Measurements from ENCODE around the gene COMT. TPM values are rescaled to one million over a fixed set of nuclear protein-coding genes. Genes with fewer than 3 reads are reported as not detected.

Gene COMT
- total RNA-seq, 2 donors from 2014 or later = 26.6 to 27.8 TPM

DNA sequence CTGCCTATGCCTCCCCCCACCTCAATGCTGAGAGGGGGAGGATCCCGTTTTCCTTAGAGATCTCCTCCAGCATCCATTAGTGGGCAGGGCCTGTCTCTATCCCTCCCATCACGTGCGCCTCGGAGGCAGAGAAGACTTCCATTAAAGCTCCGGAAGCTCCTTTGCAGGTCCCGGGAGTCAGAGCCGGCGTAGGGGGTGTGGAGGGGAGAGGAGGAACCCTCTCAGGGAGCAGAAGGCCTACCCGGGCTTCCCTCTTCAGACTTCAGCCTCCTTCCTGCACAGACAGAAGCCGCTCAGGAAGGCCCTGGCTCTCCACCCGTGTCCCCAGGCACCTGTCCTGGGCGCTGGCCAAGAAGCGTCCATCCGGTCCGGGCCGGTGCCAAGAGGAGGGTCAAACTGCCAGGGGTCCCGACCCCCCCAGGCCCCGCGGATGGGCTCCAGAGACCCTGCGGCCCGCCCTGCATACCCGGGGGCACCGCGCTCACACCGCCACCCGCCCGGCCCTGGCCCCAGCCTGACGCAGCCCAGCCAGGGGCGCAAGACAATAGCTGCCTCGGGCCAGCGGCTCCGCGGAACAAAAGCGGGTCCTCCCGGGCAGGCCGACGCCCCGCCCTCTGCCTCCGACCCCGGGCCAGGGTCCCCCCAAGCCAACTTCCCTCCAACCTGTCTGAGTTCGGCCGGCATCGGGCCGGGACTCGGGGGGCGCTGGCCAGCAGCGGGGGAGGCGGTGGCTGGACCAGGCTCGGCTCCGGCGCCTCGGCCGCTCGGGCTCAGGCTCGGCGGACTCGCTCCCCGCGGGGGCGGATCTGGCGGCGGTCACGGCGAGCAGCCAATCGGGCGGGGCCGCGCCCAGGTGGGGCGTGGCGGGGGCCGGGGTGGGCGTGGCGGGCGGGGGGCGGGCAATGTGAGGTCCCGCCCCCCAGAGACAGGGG is 45.1 kb downstream of the COMT start:
- peaks cover 6% of the 10 kb centered on the region for H3K4me1 ChIP-seq (ENCODE audit: control insufficient read depth, insufficient read depth, low read length)
- peaks cover 2% of the 10 kb centered on the region for H3K4me1 Mint-ChIP-seq
- WGBS, 2 experiments (ENCODE audit: insufficient coverage in 1 of 2, insufficient read length in 1 of 2) = 0 to 1% methylated on average over 10 to 61 of the region's 76 CpGs
- no peaks in the 10 kb centered on the region for H3K9me3 Mint-ChIP-seq
- H3K27ac Mint-ChIP-seq = no peak overlapping the region
- TF ChIP-seq, protein P1, sequence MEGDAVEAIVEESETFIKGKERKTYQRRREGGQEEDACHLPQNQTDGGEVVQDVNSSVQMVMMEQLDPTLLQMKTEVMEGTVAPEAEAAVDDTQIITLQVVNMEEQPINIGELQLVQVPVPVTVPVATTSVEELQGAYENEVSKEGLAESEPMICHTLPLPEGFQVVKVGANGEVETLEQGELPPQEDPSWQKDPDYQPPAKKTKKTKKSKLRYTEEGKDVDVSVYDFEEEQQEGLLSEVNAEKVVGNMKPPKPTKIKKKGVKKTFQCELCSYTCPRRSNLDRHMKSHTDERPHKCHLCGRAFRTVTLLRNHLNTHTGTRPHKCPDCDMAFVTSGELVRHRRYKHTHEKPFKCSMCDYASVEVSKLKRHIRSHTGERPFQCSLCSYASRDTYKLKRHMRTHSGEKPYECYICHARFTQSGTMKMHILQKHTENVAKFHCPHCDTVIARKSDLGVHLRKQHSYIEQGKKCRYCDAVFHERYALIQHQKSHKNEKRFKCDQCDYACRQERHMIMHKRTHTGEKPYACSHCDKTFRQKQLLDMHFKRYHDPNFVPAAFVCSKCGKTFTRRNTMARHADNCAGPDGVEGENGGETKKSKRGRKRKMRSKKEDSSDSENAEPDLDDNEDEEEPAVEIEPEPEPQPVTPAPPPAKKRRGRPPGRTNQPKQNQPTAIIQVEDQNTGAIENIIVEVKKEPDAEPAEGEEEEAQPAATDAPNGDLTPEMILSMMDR (conservative IDR thresholded peaks at IDR 0.05) = no peak
- no peaks in the 10 kb centered on the region for H3K36me3 Mint-ChIP-seq (ENCODE audit: low read depth)
- peak overlapping the region; percentile 81 for H3K9ac ChIP-seq (ENCODE audit: extremely low read depth, low read length, poor library complexity, severe bottlenecking)
- H3K36me3 ChIP-seq (ENCODE audit: control insufficient read depth, insufficient read depth, low read length) = no peaks in the 10 kb centered on the region
- H3K9me3 ChIP-seq (ENCODE audit: control insufficient read depth, low read length) = no peaks in the 10 kb centered on the region
- H3K4me3 ChIP-seq (ENCODE audit: low read length) = peak overlapping the region; percentile 91
- no peaks in the 10 kb centered on the region for H3K27me3 Mint-ChIP-seq (ENCODE audit: insufficient read depth)
- peak; percentile 93 for DNase-seq
- H3K4me3 Mint-ChIP-seq = peak overlapping the region; percentile 67
- H3K27me3 ChIP-seq (ENCODE audit: control insufficient read depth, insufficient read depth, low read length, poor library complexity, severe bottlenecking) = no peaks in the 10 kb centered on the region
- peak overlapping the region; percentile 90 for H3K27ac ChIP-seq (ENCODE audit: low read depth, low read length)

DNA sequence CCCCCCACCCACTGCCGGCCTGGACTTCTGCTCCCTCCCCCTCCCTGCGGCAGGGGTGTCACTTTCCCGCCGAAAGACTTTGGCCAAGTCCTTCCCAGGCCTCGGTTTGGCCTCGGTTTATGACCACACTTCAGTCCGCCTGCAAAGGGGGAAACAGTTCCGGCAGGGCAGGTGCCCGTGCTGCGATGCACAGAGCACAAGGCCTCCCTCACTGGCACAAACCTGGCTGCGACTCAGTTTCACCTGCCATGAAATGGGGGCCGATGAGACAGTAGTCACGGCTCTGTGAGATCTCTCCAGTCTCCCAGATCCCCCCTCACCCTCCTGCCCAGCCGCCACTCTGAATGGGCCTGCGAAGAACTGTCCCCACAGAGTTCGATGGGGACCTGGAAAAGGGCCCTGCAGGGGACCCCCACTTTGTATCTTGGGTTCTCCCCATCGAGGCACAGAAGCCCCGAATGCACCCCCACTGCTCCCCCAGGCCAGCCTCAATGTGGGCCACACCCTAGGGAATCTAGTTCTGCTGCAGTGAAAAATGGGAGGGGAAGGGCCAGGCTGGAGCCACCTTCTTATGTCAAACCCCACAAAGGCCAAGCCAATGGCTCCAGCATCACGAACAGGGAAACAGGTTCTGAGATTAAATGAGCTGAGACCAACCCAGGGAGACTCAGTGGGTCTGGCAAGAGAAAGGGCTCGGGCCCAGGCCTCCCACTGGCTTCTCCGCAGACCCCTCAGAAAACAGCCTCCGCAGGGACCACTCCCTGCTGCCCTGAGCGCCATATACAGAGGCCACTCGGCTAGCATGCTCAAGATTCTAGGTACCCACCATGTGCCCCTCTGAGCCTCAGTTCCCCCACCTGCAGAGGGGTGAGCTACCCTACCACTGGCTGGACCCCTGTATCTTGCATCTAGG is 46.1 kb downstream of the COMT start:
- no peak overlapping the region for H3K9ac ChIP-seq (ENCODE audit: extremely low read depth, low read length, poor library complexity, severe bottlenecking)
- peaks cover 2% of the 10 kb centered on the region for H3K4me1 Mint-ChIP-seq

DNA sequence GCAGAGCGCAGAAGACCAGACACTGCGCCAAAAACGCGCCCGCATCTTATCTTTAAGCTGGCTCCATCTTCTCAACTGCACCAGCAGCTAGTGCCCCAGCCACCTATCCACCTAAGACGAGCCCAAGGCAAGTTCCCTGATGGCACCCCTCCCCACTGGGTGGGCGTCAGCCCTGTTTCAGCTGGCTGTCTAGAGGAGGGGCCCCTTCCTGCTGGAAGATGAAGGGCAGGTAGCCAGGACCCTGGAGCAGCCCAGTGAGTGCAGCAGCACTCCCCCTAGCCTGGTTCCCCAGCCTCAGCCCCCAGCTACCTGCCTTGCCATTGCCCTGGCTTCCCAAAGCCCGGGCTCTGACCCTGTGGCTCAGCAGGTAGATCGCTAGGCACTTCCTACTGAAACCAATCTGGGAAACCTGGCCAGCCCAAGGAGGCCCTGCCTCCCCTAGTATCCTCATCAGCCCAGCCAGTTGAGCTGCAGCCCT is 46.8 kb downstream of the COMT start:
- peaks cover 2% of the 10 kb centered on the region for H3K4me1 Mint-ChIP-seq
- DNase-seq = no peak
- peaks cover 6% of the 10 kb centered on the region for H3K4me1 ChIP-seq (ENCODE audit: control insufficient read depth, insufficient read depth, low read length)
- no peaks in the 10 kb centered on the region for H3K27me3 ChIP-seq (ENCODE audit: control insufficient read depth, insufficient read depth, low read length, poor library complexity, severe bottlenecking)
- H3K27me3 Mint-ChIP-seq (ENCODE audit: insufficient read depth) = no peaks in the 10 kb centered on the region
- H3K9me3 ChIP-seq (ENCODE audit: control insufficient read depth, low read length) = no peaks in the 10 kb centered on the region
- H3K9ac ChIP-seq (ENCODE audit: extremely low read depth, low read length, poor library complexity, severe bottlenecking) = no peak overlapping the region
- TF ChIP-seq, protein P1 (conservative IDR thresholded peaks at IDR 0.05) = no peak
- H3K36me3 Mint-ChIP-seq (ENCODE audit: low read depth) = no peaks in the 10 kb centered on the region
- no peaks in the 10 kb centered on the region for H3K36me3 ChIP-seq (ENCODE audit: control insufficient read depth, insufficient read depth, low read length)
- H3K9me3 Mint-ChIP-seq = no peaks in the 10 kb centered on the region
- no peak overlapping the region for H3K4me3 Mint-ChIP-seq
- WGBS, 2 experiments (ENCODE audit: insufficient coverage in 1 of 2, insufficient read length in 1 of 2) = 87 to 100% methylated on average over 8 to 9 of the region's 9 CpGs
- no peak overlapping the region for H3K4me3 ChIP-seq (ENCODE audit: low read length)
- H3K27ac Mint-ChIP-seq = no peak overlapping the region
- H3K27ac ChIP-seq (ENCODE audit: low read depth, low read length) = no peak overlapping the region

More for the DNA sequence above, 46.1 kb downstream of the COMT start:
- no peaks in the 10 kb centered on the region for H3K27me3 Mint-ChIP-seq (ENCODE audit: insufficient read depth)
- peaks cover 6% of the 10 kb centered on the region for H3K4me1 ChIP-seq (ENCODE audit: control insufficient read depth, insufficient read depth, low read length)
- TF ChIP-seq, protein P1 (conservative IDR thresholded peaks at IDR 0.05) = no peak
- no peak overlapping the region for H3K27ac Mint-ChIP-seq
- H3K36me3 Mint-ChIP-seq (ENCODE audit: low read depth) = no peaks in the 10 kb centered on the region
- no peaks in the 10 kb centered on the region for H3K9me3 ChIP-seq (ENCODE audit: control insufficient read depth, low read length)
- H3K9me3 Mint-ChIP-seq = no peaks in the 10 kb centered on the region
- no peak for DNase-seq
- H3K4me3 ChIP-seq (ENCODE audit: low read length) = no peak overlapping the region
- H3K27me3 ChIP-seq (ENCODE audit: control insufficient read depth, insufficient read depth, low read length, poor library complexity, severe bottlenecking) = no peaks in the 10 kb centered on the region
- H3K4me3 Mint-ChIP-seq = peak overlapping the region; percentile 67
- H3K27ac ChIP-seq (ENCODE audit: low read depth, low read length) = no peak overlapping the region
- H3K36me3 ChIP-seq (ENCODE audit: control insufficient read depth, insufficient read depth, low read length) = no peaks in the 10 kb centered on the region
- 79 to 98% methylated on average over 7 to 24 of the region's 24 CpGs for WGBS, 2 experiments (ENCODE audit: insufficient coverage in 1 of 2, insufficient read length in 1 of 2)

Data from endodermal cell (in vitro differentiated cells).